Spleen (tissue), 11 donors: ENCODE data around the gene SOSTDC1. TPM values are rescaled to one million over a fixed set of nuclear protein-coding genes. Genes with fewer than 3 reads are reported as not detected.
"Not testable (repeated sequence)": the region's sequence is repeated elsewhere in the genome, so short reads cannot be mapped to it uniquely, and the experiment has no call there.

Experiments
- DNase-seq: peaks from one replicate; pipeline ENCODE4 v3.0.0-alpha.2; 2020
- H3K27ac ChIP-seq, 8 donors: fragments of 200-600 bp; sonication (generic) in 7 of 8; 1 replicate in 4 of 8; 2 replicates in 4 of 8; pipeline versions ENCODE4 v1.5.0 to v1.8.0; 2016 to 2021; ENCODE audit warnings: inconsistent platforms in 4 of 8, mild to moderate bottlenecking in 4 of 8, moderate library complexity in 1 of 8
- H3K27me3 ChIP-seq, 7 donors: fragments of 200-600 bp; sonication (generic) in 6 of 7; replicated peaks in 1 of 7; 1 replicate in 4 of 7; 2 replicates in 3 of 7; pipeline versions ENCODE4 v1.5.0 to v1.8.0; 2016 to 2021; ENCODE audit warnings: inconsistent platforms in 3 of 7, mild to moderate bottlenecking in 1 of 7
- H3K36me3 ChIP-seq, 6 donors: fragments of 200-600 bp; sonication (generic) in 5 of 6; 1 replicate in 4 of 6; 2 replicates in 2 of 6; pipeline versions ENCODE4 v1.5.0 to v1.8.0; 2016 to 2021; ENCODE audit warnings: inconsistent platforms in 2 of 6
- H3K4me1 ChIP-seq, 6 donors: fragments of 200-600 bp; sonication (generic) in 5 of 6; 1 replicate in 3 of 6; 2 replicates in 3 of 6; pipeline versions ENCODE4 v1.5.0 to v1.8.0; 2016 to 2021; ENCODE audit warnings: inconsistent platforms in 3 of 6
- H3K4me3 ChIP-seq, 8 donors: fragments of 200-600 bp; sonication (generic) in 7 of 8; 1 replicate in 4 of 8; 2 replicates in 4 of 8; pipeline versions ENCODE4 v1.5.0 to v1.8.0; 2016 to 2021; ENCODE audit warnings: inconsistent platforms in 4 of 8, mild to moderate bottlenecking in 4 of 8, moderate library complexity in 2 of 8
- H3K9me3 ChIP-seq, 8 donors: fragments of 200-600 bp; sonication (generic) in 7 of 8; 1 replicate in 4 of 8; 2 replicates in 4 of 8; pipeline versions ENCODE4 v1.5.0 to v1.8.0; 2016 to 2021; ENCODE audit warnings: inconsistent platforms in 4 of 8
- POLR2A ChIP-seq, 3 donors: fragments of 450-650 bp; IDR thresholded peaks; one replicate each; pipeline ENCODE4 v1.5.1; 2017; ENCODE audit warnings: antibody characterized with exemption in 3 of 3, mild to moderate bottlenecking in 1 of 3
- POLR2AphosphoS5 ChIP-seq, 3 donors: sonication (generic); formaldehyde crosslinking; IDR thresholded peaks; one replicate each; pipeline ENCODE4 v1.5.1; 2017; ENCODE audit warnings: antibody characterized with exemption in 3 of 3
- WGBS, 5 donors: extraction: QIAGEN DNeasy Blood & Tissue Kit in 3 of 5; methylation state at CpG; one replicate each; pipeline versions ENCODE4 v1.1.5 to v1.1.7; 2013 to 2018; 5-methylcytosine and 5-hydroxymethylcytosine counted together
- intact Hi-C: fragments of 100-400 bp; cut with DNase I; formaldehyde crosslinking; loops from one replicate; pipeline ENCODE4 v1.15.0; 2023; ENCODE audit warnings: low total_unique reads
- polyA plus RNA-seq, 3 donors: library from polyadenylated mRNA; stranded (reverse); fragments of 200-250 nt; gene quantifications; one replicate each; pipeline ENCODE4 v1.2.1, GENCODE V29; 2013
- total RNA-seq, 7 donors: library from RNA; depleted of rRNA in 3 of 7; stranded (reverse); fragments of >200 nt in 3 of 7; fragmentation: NEBNext Ultra II Directional in 4 of 7; extraction: Animal tissue kit (Norgen Biotek cat#: 25700) in 4 of 7; gene quantifications; one replicate each; pipeline versions ENCODE4 v1.1.0 to v1.2.1, GENCODE V29; 2016 to 2021
- TF ChIP-seq, protein P1 (sequence below), 11 experiments: fragments of 200-600 bp in 7 of 11; fragments of 450-650 bp in 4 of 11; sonication (generic) in 4 of 11; IDR thresholded peaks in 8 of 11; conservative IDR thresholded peaks in 3 of 11; 1 replicate in 7 of 11; 2 replicates in 4 of 11; pipeline versions ENCODE4 v1.4.0 to v1.8.0; 2016 to 2021; ENCODE audit warnings: antibody characterized with exemption in 11 of 11, inconsistent platforms in 4 of 11, mild to moderate bottlenecking in 1 of 11
- donor health status: healthy with polysubstance abuse.
- donor health status: DM: no; HTN: no; CAD: no; lungs with moderate emphysema.
- donor health status: DM: no; HTN: no; CAD: no.
- donor health status: Bipolar disorder and iron deficiency.
- donor health status: healthy.
- donor health status: DM: no; HTN: no; CAD: no.
- donor health status: DM: yes; HTN: yes; CAD: no.

SOSTDC1 gene
- total and polyA plus RNA-seq, 10 donors: not detected

DNA sequence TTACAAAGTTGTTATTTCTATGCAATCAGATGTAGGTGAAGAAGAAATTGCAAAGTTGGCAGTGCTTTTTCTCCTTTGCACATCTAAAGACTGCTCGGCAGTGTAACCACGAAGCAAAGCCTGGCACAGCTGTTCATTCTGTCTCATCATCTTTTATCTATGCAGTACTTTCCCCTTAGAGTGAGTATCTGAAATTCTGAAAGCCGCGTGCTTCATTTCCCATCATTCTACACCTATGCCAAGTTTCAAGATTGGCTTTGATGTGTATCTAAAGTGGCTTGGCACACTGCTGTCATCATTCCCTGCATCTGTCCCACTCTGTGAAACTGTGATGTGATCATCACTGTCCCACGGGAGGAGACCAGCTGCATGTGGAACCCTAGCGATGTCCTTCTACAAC, 15.2 kb downstream of the SOSTDC1 start:
- intact Hi-C loops: no loop called here
- Histone ChIP-seq H3K27me3 (no peaks in the 10 kb centered on the region), H3K9me3 (no peaks in the 10 kb centered on the region), H3K4me1 (peaks cover 0 to 1% (median 0%) of the 10 kb centered on the region in 6 donors), H3K4me3 (no peak overlapping the region), H3K27ac (no peak overlapping the region), H3K36me3 (no peaks in the 10 kb centered on the region)
- DNase-seq: no peak
- TF ChIP-seq POLR2A (IDR thresholded peaks at IDR 0.05) (no peak), POLR2AphosphoS5 (IDR thresholded peaks at IDR 0.05) (no peak)
- TF ChIP-seq, protein P1, sequence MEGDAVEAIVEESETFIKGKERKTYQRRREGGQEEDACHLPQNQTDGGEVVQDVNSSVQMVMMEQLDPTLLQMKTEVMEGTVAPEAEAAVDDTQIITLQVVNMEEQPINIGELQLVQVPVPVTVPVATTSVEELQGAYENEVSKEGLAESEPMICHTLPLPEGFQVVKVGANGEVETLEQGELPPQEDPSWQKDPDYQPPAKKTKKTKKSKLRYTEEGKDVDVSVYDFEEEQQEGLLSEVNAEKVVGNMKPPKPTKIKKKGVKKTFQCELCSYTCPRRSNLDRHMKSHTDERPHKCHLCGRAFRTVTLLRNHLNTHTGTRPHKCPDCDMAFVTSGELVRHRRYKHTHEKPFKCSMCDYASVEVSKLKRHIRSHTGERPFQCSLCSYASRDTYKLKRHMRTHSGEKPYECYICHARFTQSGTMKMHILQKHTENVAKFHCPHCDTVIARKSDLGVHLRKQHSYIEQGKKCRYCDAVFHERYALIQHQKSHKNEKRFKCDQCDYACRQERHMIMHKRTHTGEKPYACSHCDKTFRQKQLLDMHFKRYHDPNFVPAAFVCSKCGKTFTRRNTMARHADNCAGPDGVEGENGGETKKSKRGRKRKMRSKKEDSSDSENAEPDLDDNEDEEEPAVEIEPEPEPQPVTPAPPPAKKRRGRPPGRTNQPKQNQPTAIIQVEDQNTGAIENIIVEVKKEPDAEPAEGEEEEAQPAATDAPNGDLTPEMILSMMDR (IDR thresholded peaks at IDR 0.05 in 8 of 11, conservative IDR thresholded peaks at IDR 0.05 in 3 of 11): no peak
- WGBS, 5 donors: 79 to 89% (median 84%) methylated on average over 6 of the region's 6 CpGs

DNA sequence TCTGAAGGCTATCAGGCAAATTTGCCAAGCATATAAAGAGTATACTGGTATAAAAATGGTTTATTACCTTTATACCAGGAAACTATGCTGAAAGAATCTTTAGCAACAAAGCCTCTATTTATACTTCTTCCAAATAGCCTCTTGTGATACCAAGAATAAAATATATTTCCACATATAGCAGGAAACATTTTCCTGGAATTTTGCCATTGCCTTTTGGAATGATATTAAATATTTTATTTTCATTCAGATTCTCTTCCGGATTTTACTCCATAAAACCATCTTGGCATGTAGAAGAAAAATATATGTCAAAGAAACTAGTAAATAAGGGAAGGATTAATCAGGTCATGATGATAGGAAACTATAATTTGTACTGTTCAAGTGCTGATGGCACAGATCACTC, 17.7 kb downstream of the SOSTDC1 start:
- Histone ChIP-seq H3K27ac (no peak overlapping the region), H3K27me3 (no peaks in the 10 kb centered on the region), H3K4me3 (no peak overlapping the region), H3K36me3 (no peaks in the 10 kb centered on the region), H3K4me1 (no peaks in the 10 kb centered on the region), H3K9me3 (no peaks in the 10 kb centered on the region)
- intact Hi-C loops: no loop called here
- DNase-seq: no peak
- WGBS, 5 donors: 68 to 85% (median 73%) methylated on average over 1 of the region's 1 CpG
- no peak for TF ChIP-seq POLR2A (IDR thresholded peaks at IDR 0.05)
- no peak for TF ChIP-seq POLR2AphosphoS5 (IDR thresholded peaks at IDR 0.05)
- TF ChIP-seq, protein P1 (IDR thresholded peaks at IDR 0.05 in 8 of 11, conservative IDR thresholded peaks at IDR 0.05 in 3 of 11): no peak

DNA sequence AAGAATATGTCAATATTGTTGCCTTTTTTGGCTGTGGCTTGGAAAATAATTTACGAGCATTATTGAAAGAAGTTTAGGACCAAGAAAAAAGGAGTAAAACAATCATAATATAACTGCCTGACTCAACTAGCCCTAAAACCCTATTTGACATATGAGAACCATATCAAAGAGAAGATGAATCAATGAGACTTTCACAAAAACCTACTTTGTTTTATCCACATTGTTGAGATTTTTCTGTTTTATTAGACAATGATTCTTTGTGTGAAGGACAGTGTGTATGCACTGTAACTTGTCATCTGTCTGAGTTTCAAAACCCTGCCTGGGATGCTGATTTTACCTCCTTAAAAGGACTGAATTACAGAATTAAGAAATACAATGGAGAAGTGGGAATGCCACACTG, 19.0 kb downstream of the SOSTDC1 start:
- intact Hi-C loops: no loop called here
- Histone ChIP-seq H3K27me3 (no peaks in the 10 kb centered on the region), H3K27ac (no peak overlapping the region), H3K4me3 (no peak overlapping the region), H3K4me1 (no peaks in the 10 kb centered on the region), H3K36me3 (no peaks in the 10 kb centered on the region), H3K9me3 (no peaks in the 10 kb centered on the region)
- no peak for DNase-seq
- WGBS, 5 donors: 89 to 97% (median 94%) methylated on average over 1 of the region's 1 CpG
- TF ChIP-seq POLR2A (IDR thresholded peaks at IDR 0.05): no peak
- TF ChIP-seq, protein P1 (IDR thresholded peaks at IDR 0.05 in 8 of 11, conservative IDR thresholded peaks at IDR 0.05 in 3 of 11): no peak
- TF ChIP-seq POLR2AphosphoS5 (IDR thresholded peaks at IDR 0.05): no peak

DNA sequence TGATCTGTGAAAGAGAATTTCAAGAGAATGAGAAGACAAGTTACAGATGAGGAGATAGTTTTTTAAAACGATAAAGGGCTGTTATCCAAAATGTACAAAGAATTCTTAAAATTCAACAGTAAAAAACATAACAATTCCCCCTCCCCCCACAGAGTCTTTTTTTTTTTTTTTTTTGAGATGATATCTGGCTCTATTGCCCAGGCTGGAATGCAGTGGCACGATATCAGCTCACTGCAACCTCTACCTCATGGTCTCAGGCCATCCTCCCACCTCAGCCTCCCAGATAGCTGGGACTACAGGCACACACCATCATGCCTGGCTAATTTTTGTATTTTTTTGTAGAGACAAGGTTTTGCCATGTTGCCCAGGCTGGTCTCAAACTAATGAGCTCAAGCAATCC, 21.7 kb downstream of the SOSTDC1 start:
- H3K36me3 ChIP-seq, H3K4me1 ChIP-seq, H3K4me3 ChIP-seq, H3K27me3 ChIP-seq, H3K9me3 ChIP-seq, H3K27ac ChIP-seq, DNase-seq, intact Hi-C loops: not testable (repeated sequence)
- 82 to 95% (median 93%) methylated on average over 2 of the region's 2 CpGs for WGBS, 5 donors

DNA sequence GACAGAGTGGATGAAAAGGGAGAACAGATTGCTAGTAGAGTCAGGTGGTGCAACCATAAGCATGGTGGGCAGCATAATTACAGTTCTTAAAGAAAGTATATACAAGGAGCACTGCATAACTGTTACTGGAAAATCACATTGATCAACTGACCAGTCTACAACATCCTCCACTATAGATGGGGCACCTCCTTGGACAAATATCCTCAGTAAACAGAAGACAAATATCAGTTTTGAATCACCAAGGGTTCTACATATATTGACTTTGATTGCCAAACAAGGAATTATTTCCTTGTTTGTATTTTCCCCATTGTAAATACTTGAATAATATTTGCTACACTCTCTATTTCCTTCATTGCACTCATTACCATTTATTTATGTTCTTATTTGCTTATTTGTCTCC, 26.6 kb downstream of the SOSTDC1 start:
- TF ChIP-seq, protein P1 (IDR thresholded peaks at IDR 0.05 in 8 of 11, conservative IDR thresholded peaks at IDR 0.05 in 3 of 11): no peak
- TF ChIP-seq POLR2AphosphoS5 (IDR thresholded peaks at IDR 0.05) (no peak), POLR2A (IDR thresholded peaks at IDR 0.05) (no peak)
- DNase-seq: no peak
- intact Hi-C loops: no loop called here

More for the DNA sequence above, 26.6 kb downstream of the SOSTDC1 start:
- no peaks in the 10 kb centered on the region for H3K9me3 ChIP-seq
- H3K4me3 ChIP-seq: no peak overlapping the region
- no peak overlapping the region for H3K27ac ChIP-seq
- no peaks in the 10 kb centered on the region for H3K4me1 ChIP-seq
- H3K27me3 ChIP-seq: no peaks in the 10 kb centered on the region
- H3K36me3 ChIP-seq: no peaks in the 10 kb centered on the region
